CD14-positive monocyte (primary cell): ENCODE data around the gene TTPAL. TPM values are rescaled to one million over a fixed set of nuclear protein-coding genes. Genes with fewer than 3 reads are reported as not detected.

Experiments
- DNase-seq, 3 donors: peaks; one replicate each; pipeline ENCODE4 v3.0.0-alpha.2; 2011 to 2022
- H2AFZ ChIP-seq: 2 replicates; pipeline ENCODE4 v1.6.0; 2012; ENCODE audit warnings: mild to moderate bottlenecking, low read depth, low read length, inconsistent platforms; ENCODE audit not compliant: insufficient read depth, poor library complexity, severe bottlenecking
- H3K27ac ChIP-seq, 2 donors: 1 replicate in 1 of 2; 2 replicates in 1 of 2; pipeline ENCODE4 v1.5.1; 2012 to 2013; ENCODE audit warnings: low read length in 2 of 2, control low read depth in 1 of 2, inconsistent platforms in 1 of 2, low read depth in 1 of 2, mild to moderate bottlenecking in 1 of 2
- H3K27me3 ChIP-seq, 2 donors: one replicate each; pipeline versions ENCODE4 v1.6.0 to v1.6.1; 2011 to 2013; ENCODE audit warnings: low read length in 2 of 2; ENCODE audit not compliant: control insufficient read depth in 2 of 2, insufficient read depth in 2 of 2
- H3K36me3 ChIP-seq, 2 donors: replicated peaks in 1 of 2; 1 replicate in 1 of 2; 2 replicates in 1 of 2; pipeline versions ENCODE4 v1.5.1 to v1.6.1; 2012 to 2013; ENCODE audit warnings: low read length in 2 of 2, control low read depth in 1 of 2, inconsistent platforms in 1 of 2, mild to moderate bottlenecking in 1 of 2; ENCODE audit not compliant: insufficient read depth in 2 of 2, control insufficient read depth in 1 of 2
- H3K4me1 ChIP-seq, 2 donors: 1 replicate in 1 of 2; 2 replicates in 1 of 2; pipeline versions ENCODE4 v1.5.1 to v1.6.1; 2012 to 2013; ENCODE audit warnings: low read length in 2 of 2, control low read depth in 1 of 2, inconsistent platforms in 1 of 2, mild to moderate bottlenecking in 1 of 2, moderate library complexity in 1 of 2; ENCODE audit not compliant: insufficient read depth in 2 of 2, control insufficient read depth in 1 of 2
- H3K4me2 ChIP-seq: replicated peaks from 2 replicates; pipeline ENCODE3; 2012; ENCODE audit warnings: low read length, moderate library complexity, mild to moderate bottlenecking; ENCODE audit not compliant: poor library complexity, severe bottlenecking; ENCODE audit errors: extremely low read depth
- H3K4me3 ChIP-seq, 3 experiments: fragments of 200-600 bp in 1 of 3; sonication (generic) in 1 of 3; replicated peaks in 1 of 3; 1 replicate in 2 of 3; 2 replicates in 1 of 3; pipeline ENCODE4 v1.5.1; 2011 to 2013; ENCODE audit warnings: low read length in 3 of 3, mild to moderate bottlenecking in 3 of 3, control low read depth in 2 of 3, low read depth in 2 of 3, inconsistent platforms in 1 of 3, moderate library complexity in 1 of 3
- H3K79me2 ChIP-seq: 2 replicates; pipeline ENCODE4 v1.6.0; 2012; ENCODE audit warnings: mild to moderate bottlenecking, control low read depth, inconsistent platforms, low read length, moderate library complexity; ENCODE audit not compliant: insufficient read depth
- H3K9ac ChIP-seq: 2 replicates; pipeline ENCODE4 v1.6.0; 2017; ENCODE audit warnings: low read length, mild to moderate bottlenecking; ENCODE audit not compliant: insufficient read depth, poor library complexity, severe bottlenecking
- H3K9me3 ChIP-seq, 2 donors: replicated peaks in 1 of 2; 1 replicate in 1 of 2; 2 replicates in 1 of 2; pipeline versions ENCODE4 v1.5.1 to v1.6.1; 2012 to 2013; ENCODE audit warnings: low read length in 2 of 2, control low read depth in 1 of 2; ENCODE audit not compliant: control insufficient read depth in 1 of 2, insufficient read depth in 1 of 2
- H4K20me1 ChIP-seq: 2 replicates; pipeline ENCODE4 v1.6.0; 2012; ENCODE audit warnings: mild to moderate bottlenecking, low read length, control low read depth, moderate library complexity; ENCODE audit not compliant: insufficient read depth
- H3K27ac Mint-ChIP-seq, 7 donors: one replicate each; pipeline ENCODE4 v1.8.0; 2020; ENCODE audit warnings: mild to moderate bottlenecking in 7 of 7, mixed read lengths in 7 of 7, moderate library complexity in 6 of 7, inconsistent platforms in 2 of 7
- H3K27me3 Mint-ChIP-seq, 3 donors: one replicate each; pipeline ENCODE4 v1.8.0; 2021 to 2022; ENCODE audit warnings: low read depth in 3 of 3, mild to moderate bottlenecking in 3 of 3, mixed read lengths in 3 of 3, moderate library complexity in 3 of 3, inconsistent platforms in 1 of 3
- H3K36me3 Mint-ChIP-seq, 2 donors: one replicate each; pipeline ENCODE4 v1.8.0; 2020; ENCODE audit warnings: mixed read lengths in 2 of 2, inconsistent platforms in 1 of 2, mild to moderate bottlenecking in 1 of 2
- H3K4me1 Mint-ChIP-seq: one replicate; pipeline ENCODE4 v1.8.0; 2020; ENCODE audit warnings: mild to moderate bottlenecking, mixed read lengths
- H3K4me3 Mint-ChIP-seq, 2 donors: one replicate each; pipeline ENCODE4 v1.8.0; 2020; ENCODE audit warnings: mild to moderate bottlenecking in 2 of 2, mixed read lengths in 2 of 2, moderate library complexity in 1 of 2
- H3K9me3 Mint-ChIP-seq, 7 donors: one replicate each; pipeline ENCODE4 v1.8.0; 2020 to 2022; ENCODE audit warnings: mixed read lengths in 7 of 7, mild to moderate bottlenecking in 6 of 7, moderate library complexity in 6 of 7, inconsistent platforms in 2 of 7
- WGBS: methylation state at CpG from one replicate; pipeline ENCODE4 v1.1.5; 2013; ENCODE audit warnings: missing lambda C conversion rate; ENCODE audit not compliant: insufficient coverage; 5-methylcytosine and 5-hydroxymethylcytosine counted together
- intact Hi-C, 2 donors: fragments of 100-400 bp; cut with micrococcal nuclease; formaldehyde crosslinking; loops; one replicate each; pipeline versions ENCODE4 v1.15.0 to v1.15.1; 2023
- polyA minus RNA-seq: library from RNA; depleted of rRNA, polyadenylated mRNA; stranded (reverse); fragments of >200 nt; gene quantifications from 2 replicates; pipeline ENCODE4 v1.2.3, GENCODE V29; 2012
- polyA plus RNA-seq, 3 donors: library from polyadenylated mRNA; depleted of rRNA in 1 of 3; unstranded in 2 of 3; stranded (reverse) in 1 of 3; fragments of 300-500 nt in 2 of 3; fragments of >200 nt in 1 of 3; fragmentation: Illumina TruSeq in 2 of 3; gene quantifications; 1 replicate in 2 of 3; 2 replicates in 1 of 3; pipeline ENCODE4 v1.2.3, GENCODE V29; 2012 to 2021
- total RNA-seq, 12 experiments: library from RNA in 1 of 12; stranded (reverse) in 1 of 12; fragments of 120-200 nt in 1 of 12; gene quantifications; one replicate each; pipeline ENCODE4 v1.2.4 and lab custom pipeline; 2013 to 2026; ENCODE audit warnings: mixed read lengths in 6 of 12, inconsistent platforms in 1 of 12
- TF ChIP-seq, protein P1 (sequence below): fragments of 200-600 bp; IDR thresholded peaks from one replicate; pipeline ENCODE4 v1.8.0; 2022; ENCODE audit warnings: antibody characterized with exemption, mild to moderate bottlenecking

Gene TTPAL, protein sequence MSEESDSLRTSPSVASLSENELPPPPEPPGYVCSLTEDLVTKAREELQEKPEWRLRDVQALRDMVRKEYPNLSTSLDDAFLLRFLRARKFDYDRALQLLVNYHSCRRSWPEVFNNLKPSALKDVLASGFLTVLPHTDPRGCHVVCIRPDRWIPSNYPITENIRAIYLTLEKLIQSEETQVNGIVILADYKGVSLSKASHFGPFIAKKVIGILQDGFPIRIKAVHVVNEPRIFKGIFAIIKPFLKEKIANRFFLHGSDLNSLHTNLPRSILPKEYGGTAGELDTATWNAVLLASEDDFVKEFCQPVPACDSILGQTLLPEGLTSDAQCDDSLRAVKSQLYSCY
- 1.9 TPM for total RNA-seq (2013)
- polyA plus RNA-seq (1 to 10 TPM; 1.5 to 4.9 (median 3.0) TPM), polyA minus RNA-seq (0.83 and 1.2 TPM in 2 replicates), total RNA-seq (lab: John Stamatoyannopoulos, UW) (10.5 to 31.8 (median 20.8) reads per million in 11 experiments)

DNA sequence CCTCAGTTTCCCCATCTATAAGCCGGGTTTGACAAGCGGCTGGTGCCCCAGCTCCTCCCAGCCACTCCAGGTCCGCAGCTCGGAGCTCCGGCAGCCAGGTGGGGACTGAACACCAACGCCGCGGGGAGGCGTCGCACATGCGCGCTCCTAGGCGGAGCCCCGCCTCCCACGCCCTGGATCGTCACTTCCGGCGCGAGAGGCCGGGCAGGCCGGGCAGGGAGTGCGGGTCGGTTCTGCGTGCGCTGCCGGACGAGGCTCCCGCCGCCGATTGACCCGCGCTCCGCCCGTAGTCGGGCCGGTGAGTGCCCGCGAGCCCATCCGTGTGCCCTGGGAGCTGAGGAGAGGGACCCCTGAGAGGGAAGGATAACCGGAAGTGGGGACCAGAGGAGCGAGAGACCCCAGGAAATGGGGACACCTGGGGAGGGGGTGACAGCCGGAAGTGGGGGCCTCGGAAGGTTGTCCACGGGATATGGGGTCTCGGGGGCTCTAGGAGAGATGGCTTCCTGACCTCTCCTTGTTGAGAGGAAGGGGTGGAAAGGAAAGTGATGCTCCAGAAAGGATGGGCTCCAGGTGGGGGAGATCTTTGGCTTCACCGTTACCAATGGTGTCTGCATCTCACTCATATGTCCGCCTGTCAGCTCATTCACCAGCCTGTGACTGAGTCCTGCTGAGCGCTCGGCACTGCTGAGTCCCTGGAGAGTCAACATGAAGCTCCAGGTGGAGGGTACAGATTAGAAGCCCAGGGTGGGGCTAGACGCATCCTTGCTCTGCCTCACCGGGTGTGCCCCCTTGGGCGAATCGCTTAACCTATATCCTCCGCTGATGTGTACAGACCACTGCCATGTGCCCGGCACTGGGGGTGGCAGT lies at the start of gene TTPAL:
Gene TTPAL (plus strand): TSS at position 181 of the 867 bp plus-strand sequence. CDS start 4,126 bp downstream, outside the sequence.
- Histone ChIP-seq H3K27ac (peak within 1 kb of the TSS; percentile 46 to 88), H3K27me3 (no peaks in the 10 kb centered on the region), H3K4me3 (peak within 1 kb of the TSS; percentile 59 to 75 (median 74)), H4K20me1 (no peaks in the 10 kb centered on the region), H3K9ac (peak within 1 kb of the TSS; percentile 80), H2AFZ (peak within 1 kb of the TSS; percentile 95), H3K9me3 (no peaks in the 10 kb centered on the region), H3K79me2 (no peaks in the 10 kb centered on the region), H3K36me3 (peaks cover 4 to 13% of the 10 kb centered on the region in 2 donors), H3K4me2 (peak within 1 kb of the TSS; percentile 83), H3K4me1 (peaks cover 14 to 17% of the 10 kb centered on the region in 2 donors)
- H3K9me3 Mint-ChIP-seq: no peaks in the 10 kb centered on the region
- DNase-seq: peak; percentile 82 to 87 (median 85)
- intact Hi-C loops: loop anchor here (5.0 kb wide), 2 partner anchors 46 to 131 kb away; partner anchors contain the start of gene SERINC3 (in 1 of the 2)
- TF ChIP-seq, protein P1, sequence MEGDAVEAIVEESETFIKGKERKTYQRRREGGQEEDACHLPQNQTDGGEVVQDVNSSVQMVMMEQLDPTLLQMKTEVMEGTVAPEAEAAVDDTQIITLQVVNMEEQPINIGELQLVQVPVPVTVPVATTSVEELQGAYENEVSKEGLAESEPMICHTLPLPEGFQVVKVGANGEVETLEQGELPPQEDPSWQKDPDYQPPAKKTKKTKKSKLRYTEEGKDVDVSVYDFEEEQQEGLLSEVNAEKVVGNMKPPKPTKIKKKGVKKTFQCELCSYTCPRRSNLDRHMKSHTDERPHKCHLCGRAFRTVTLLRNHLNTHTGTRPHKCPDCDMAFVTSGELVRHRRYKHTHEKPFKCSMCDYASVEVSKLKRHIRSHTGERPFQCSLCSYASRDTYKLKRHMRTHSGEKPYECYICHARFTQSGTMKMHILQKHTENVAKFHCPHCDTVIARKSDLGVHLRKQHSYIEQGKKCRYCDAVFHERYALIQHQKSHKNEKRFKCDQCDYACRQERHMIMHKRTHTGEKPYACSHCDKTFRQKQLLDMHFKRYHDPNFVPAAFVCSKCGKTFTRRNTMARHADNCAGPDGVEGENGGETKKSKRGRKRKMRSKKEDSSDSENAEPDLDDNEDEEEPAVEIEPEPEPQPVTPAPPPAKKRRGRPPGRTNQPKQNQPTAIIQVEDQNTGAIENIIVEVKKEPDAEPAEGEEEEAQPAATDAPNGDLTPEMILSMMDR: no peak
- H3K4me1 Mint-ChIP-seq: peaks cover 19% of the 10 kb centered on the region
- peak within 1 kb of the TSS; percentile 89 to 94 for H3K4me3 Mint-ChIP-seq
- H3K36me3 Mint-ChIP-seq: peaks cover 8 to 12% of the 10 kb centered on the region in 2 donors
- H3K27me3 Mint-ChIP-seq: peaks cover 0 to 6% (median 4%) of the 10 kb centered on the region in 3 donors
- 2% methylated on average over 55 of the region's 55 CpGs for WGBS
- peak within 1 kb of the TSS; percentile 91 to 96 (median 94) for H3K27ac Mint-ChIP-seq

GRCh38 chr20:44425923-44426322 lies 49.8 kb upstream of the TTPAL start:
- Histone ChIP-seq H3K4me1 (no peaks in the 10 kb centered on the region), H3K79me2 (no peaks in the 10 kb centered on the region), H3K4me2 (no peak overlapping the region), H2AFZ (no peak overlapping the region), H3K9ac (no peak overlapping the region), H3K36me3 (no peaks in the 10 kb centered on the region), H3K9me3 (no peaks in the 10 kb centered on the region), H3K27me3 (no peaks in the 10 kb centered on the region), H4K20me1 (no peaks in the 10 kb centered on the region), H3K4me3 (no peak overlapping the region), H3K27ac (no peak overlapping the region)
- intact Hi-C loops: no loop called here
- H3K4me1 Mint-ChIP-seq: no peaks in the 10 kb centered on the region
- WGBS: 98% methylated on average over 2 of the region's 2 CpGs
- TF ChIP-seq, protein P1: no peak
- peaks cover 3 to 6% (median 3%) of the 10 kb centered on the region in 3 donors for H3K27me3 Mint-ChIP-seq
- H3K4me3 Mint-ChIP-seq: no peak overlapping the region
- H3K9me3 Mint-ChIP-seq: no peaks in the 10 kb centered on the region
- no peak for DNase-seq
- no peaks in the 10 kb centered on the region for H3K36me3 Mint-ChIP-seq
- no peak overlapping the region for H3K27ac Mint-ChIP-seq
